ENCODE data around the gene AMZ1.
"Not testable (repeated sequence)": the region's sequence is repeated elsewhere in the genome, so short reads cannot be mapped to it uniquely, and the experiment has no call there.

The AMZ1 gene

GRCh38 chr7:2726316-2727018 lies 38.5 kb downstream of the AMZ1 start:
- peaks cover 11% of the 10 kb centered on the region for H3K36me3 ChIP-seq (ENCODE audit: control insufficient read depth, insufficient read depth, low read length)
- H3K9me3 ChIP-seq (ENCODE audit: control insufficient read depth, low read length) = no peaks in the 10 kb centered on the region
- no peak overlapping the region for H3K4me3 ChIP-seq (ENCODE audit: insufficient read depth, low read depth, low read length, poor library complexity, severe bottlenecking)
- no peak for DNase-seq
- no peaks in the 10 kb centered on the region for H3K27me3 ChIP-seq (replicated peaks; ENCODE audit: control insufficient read depth, insufficient read depth, low read length, poor library complexity, severe bottlenecking)
- no peaks in the 10 kb centered on the region for H3K4me1 ChIP-seq (ENCODE audit: control insufficient read depth, insufficient read depth, low read length, poor library complexity, severe bottlenecking)
- H3K27ac ChIP-seq (ENCODE audit: insufficient read depth, low read length, poor library complexity, severe bottlenecking) = no peak overlapping the region

DNA sequence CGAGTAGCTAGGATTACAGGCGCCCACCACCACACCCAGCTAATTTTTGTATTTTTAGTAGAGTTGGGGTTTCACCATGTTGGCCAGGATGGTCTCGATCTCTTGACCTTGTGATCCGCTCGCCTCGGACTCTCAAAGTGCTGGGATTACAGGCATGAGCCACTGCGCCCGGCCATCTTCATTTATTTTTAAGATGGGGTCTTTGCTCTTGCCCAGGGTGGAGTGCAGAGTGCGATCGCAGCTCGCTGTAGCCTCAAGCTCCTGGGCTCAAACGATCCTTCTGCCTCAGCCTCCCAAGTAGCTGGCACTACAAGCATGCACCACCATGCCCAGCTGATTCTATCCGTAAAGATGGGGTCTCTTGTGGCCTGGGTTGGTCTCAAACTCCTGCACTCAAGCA lies 39.2 kb downstream of the AMZ1 start:
- DNase-seq; H3K4me3 ChIP-seq (ENCODE audit: insufficient read depth, low read depth, low read length, poor library complexity, severe bottlenecking); H3K27ac ChIP-seq (ENCODE audit: insufficient read depth, low read length, poor library complexity, severe bottlenecking); H3K27me3 ChIP-seq (replicated peaks; ENCODE audit: control insufficient read depth, insufficient read depth, low read length, poor library complexity, severe bottlenecking); H3K9me3 ChIP-seq (ENCODE audit: control insufficient read depth, low read length); H3K4me1 ChIP-seq (ENCODE audit: control insufficient read depth, insufficient read depth, low read length, poor library complexity, severe bottlenecking): not testable (repeated sequence)
- H3K36me3 ChIP-seq (ENCODE audit: control insufficient read depth, insufficient read depth, low read length) = peaks cover 12% of the 10 kb centered on the region

DNA sequence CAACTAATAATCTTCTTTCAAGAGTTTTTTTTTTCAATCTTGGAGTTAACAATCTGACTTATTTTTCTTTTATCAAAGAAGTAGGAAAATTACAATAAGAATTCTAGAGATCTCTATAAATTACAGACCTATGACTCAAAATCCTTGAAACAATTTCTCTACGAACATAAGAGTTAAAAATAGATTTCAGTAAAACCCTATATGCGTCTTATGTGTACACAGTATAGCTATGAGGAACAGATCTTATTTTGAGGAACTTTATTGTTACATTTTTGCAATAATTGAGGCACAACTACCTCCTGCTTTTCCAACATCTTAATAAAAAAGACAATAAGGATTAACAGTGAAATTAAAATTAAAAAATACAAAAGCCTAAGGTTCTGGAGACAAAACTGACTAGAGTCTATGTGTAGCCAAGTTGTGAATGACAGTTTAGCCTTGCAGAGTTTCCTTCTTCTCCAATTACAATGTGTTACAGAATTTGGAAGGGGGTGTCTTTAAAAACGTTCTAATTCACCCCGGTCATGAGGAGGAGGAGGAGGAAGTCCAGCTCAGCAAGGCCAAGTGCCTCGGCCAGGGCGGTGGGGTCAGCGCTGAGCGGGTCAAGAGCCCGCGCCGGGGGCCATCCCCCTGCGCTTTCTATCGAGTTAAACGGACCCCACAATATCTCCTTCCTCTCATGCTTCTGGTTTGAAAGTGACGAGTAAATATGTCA lies 40.5 kb downstream of the AMZ1 start:
- peaks cover 12% of the 10 kb centered on the region for H3K36me3 ChIP-seq (ENCODE audit: control insufficient read depth, insufficient read depth, low read length)
- H3K9me3 ChIP-seq (ENCODE audit: control insufficient read depth, low read length) = no peaks in the 10 kb centered on the region
- no peak overlapping the region for H3K4me3 ChIP-seq (ENCODE audit: insufficient read depth, low read depth, low read length, poor library complexity, severe bottlenecking)
- no peak for DNase-seq
- no peaks in the 10 kb centered on the region for H3K27me3 ChIP-seq (replicated peaks; ENCODE audit: control insufficient read depth, insufficient read depth, low read length, poor library complexity, severe bottlenecking)
- no peak overlapping the region for H3K27ac ChIP-seq (ENCODE audit: insufficient read depth, low read length, poor library complexity, severe bottlenecking)
- H3K4me1 ChIP-seq (ENCODE audit: control insufficient read depth, insufficient read depth, low read length, poor library complexity, severe bottlenecking) = no peaks in the 10 kb centered on the region

DNA sequence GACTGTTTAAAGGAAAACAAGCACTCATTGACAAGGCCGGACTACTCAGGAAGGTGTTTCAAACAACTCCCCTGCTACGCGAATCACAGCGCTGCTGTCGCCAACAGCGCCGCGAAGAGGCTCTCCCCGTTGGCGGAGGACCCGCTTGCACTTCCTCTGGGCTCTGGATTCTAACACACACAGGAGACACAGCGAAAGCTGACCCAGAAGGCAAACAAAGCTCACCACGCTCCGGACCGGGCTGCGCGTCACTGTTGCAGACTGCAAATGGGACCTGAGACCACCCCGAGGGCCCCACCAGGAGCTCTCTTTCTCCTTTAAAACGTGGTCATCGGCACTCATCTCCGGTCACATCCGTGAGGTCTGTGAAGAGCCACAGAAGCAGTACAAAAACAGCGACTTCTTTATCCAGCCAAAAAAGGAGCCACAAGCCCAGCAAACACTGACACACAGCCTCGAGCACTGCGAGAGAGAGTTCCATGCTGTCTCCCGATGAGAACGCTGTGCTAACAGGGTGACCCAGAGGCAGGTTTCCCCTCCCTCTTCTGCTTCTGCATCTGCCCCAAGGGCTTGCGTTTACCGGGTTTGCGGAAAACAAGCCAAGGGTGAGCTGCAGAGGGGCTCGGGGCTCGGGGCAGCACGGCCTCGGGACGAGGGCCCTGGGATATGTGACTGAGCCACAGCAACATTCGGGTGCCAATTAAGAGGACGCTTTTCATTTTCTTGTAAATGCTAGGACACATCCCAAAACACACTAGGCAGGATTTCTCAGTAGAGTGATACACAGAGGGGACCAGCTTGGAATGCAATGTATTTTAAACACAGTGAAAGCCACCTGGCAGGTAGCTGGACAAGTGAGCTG lies 41.3 kb downstream of the AMZ1 start:
- H3K27me3 ChIP-seq (replicated peaks; ENCODE audit: control insufficient read depth, insufficient read depth, low read length, poor library complexity, severe bottlenecking) = no peaks in the 10 kb centered on the region
- H3K9me3 ChIP-seq (ENCODE audit: control insufficient read depth, low read length) = no peaks in the 10 kb centered on the region
- H3K4me1 ChIP-seq (ENCODE audit: control insufficient read depth, insufficient read depth, low read length, poor library complexity, severe bottlenecking) = no peaks in the 10 kb centered on the region
- DNase-seq = no peak
- H3K27ac ChIP-seq (ENCODE audit: insufficient read depth, low read length, poor library complexity, severe bottlenecking) = no peak overlapping the region
- H3K36me3 ChIP-seq (ENCODE audit: control insufficient read depth, insufficient read depth, low read length) = peaks cover 12% of the 10 kb centered on the region
- no peak overlapping the region for H3K4me3 ChIP-seq (ENCODE audit: insufficient read depth, low read depth, low read length, poor library complexity, severe bottlenecking)

- no peaks in the 10 kb centered on the region for H3K27me3 ChIP-seq (replicated peaks; ENCODE audit: control insufficient read depth, insufficient read depth, low read length, poor library complexity, severe bottlenecking)
- H3K36me3 ChIP-seq (ENCODE audit: control insufficient read depth, insufficient read depth, low read length) = peaks cover 12% of the 10 kb centered on the region
- H3K9me3 ChIP-seq (ENCODE audit: control insufficient read depth, low read length) = no peaks in the 10 kb centered on the region
- no peaks in the 10 kb centered on the region for H3K4me1 ChIP-seq (ENCODE audit: control insufficient read depth, insufficient read depth, low read length, poor library complexity, severe bottlenecking)
- H3K4me3 ChIP-seq (ENCODE audit: insufficient read depth, low read depth, low read length, poor library complexity, severe bottlenecking) = no peak overlapping the region
- H3K27ac ChIP-seq (ENCODE audit: insufficient read depth, low read length, poor library complexity, severe bottlenecking) = no peak overlapping the region
- no peak for DNase-seq
Observed at GRCh38 chr7:2729893-2730716, 42.1 kb downstream of the AMZ1 start.

DNA sequence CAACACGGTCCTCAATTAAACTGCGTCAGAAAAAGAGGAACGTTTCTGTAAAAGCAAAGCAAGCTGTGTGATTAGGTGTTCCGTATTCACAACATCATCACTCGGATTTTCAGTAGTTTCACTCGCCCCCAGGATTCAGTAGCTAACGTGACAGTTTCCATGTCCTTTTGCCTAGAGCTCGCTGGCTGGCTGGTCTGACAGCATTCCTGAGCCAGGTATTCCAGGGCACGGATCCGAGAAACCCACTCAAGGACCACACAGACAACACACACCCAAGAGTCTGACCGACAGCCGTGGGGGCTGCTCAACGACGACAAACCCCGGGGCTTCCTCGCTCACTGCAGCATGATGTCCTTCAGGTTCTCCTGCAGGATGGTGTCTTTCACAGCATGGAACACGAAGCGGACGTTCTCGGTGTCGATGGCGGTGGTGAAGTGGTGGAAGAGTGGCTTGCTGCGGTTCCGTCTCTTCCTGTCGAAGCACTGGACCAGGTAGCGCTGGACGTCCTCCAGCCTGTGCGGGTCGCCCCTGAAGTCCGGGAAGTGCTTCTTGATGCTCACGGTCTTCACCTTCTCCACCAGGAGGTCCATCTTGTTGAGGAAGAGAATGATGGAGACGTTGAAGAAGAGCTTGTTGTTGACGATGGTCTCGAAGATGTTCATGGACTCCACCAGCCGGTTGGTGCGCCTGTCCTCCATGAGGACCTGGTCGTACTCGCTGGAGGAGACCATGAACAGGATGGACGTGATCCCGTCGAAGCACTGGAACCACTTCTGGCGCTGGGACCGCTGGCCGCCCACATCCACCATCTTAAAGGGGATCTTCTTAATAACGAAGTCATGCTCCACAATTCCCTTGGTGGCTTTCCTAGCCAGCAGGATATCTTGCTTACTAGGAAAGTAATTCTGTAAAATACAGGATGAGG lies 43.1 kb downstream of the AMZ1 start:
- DNase-seq = no peak
- no peaks in the 10 kb centered on the region for H3K4me1 ChIP-seq (ENCODE audit: control insufficient read depth, insufficient read depth, low read length, poor library complexity, severe bottlenecking)

GRCh38 chr7:2732388-2732787 lies 44.4 kb downstream of the AMZ1 start:
- Histone ChIP-seq H3K36me3 (ENCODE audit: control insufficient read depth, insufficient read depth, low read length) (peaks cover 10% of the 10 kb centered on the region), H3K4me1 (ENCODE audit: control insufficient read depth, insufficient read depth, low read length, poor library complexity, severe bottlenecking) (no peaks in the 10 kb centered on the region), H3K9me3 (ENCODE audit: control insufficient read depth, low read length) (no peaks in the 10 kb centered on the region), H3K4me3 (ENCODE audit: insufficient read depth, low read depth, low read length, poor library complexity, severe bottlenecking) (no peak overlapping the region), H3K27me3 (replicated peaks; ENCODE audit: control insufficient read depth, insufficient read depth, low read length, poor library complexity, severe bottlenecking) (no peaks in the 10 kb centered on the region), H3K27ac (ENCODE audit: insufficient read depth, low read length, poor library complexity, severe bottlenecking) (no peak overlapping the region)
- DNase-seq = no peak

More for the DNA sequence above, 43.1 kb downstream of the AMZ1 start:
- peaks cover 12% of the 10 kb centered on the region for H3K36me3 ChIP-seq (ENCODE audit: control insufficient read depth, insufficient read depth, low read length)
- no peak overlapping the region for H3K27ac ChIP-seq (ENCODE audit: insufficient read depth, low read length, poor library complexity, severe bottlenecking)
- H3K9me3 ChIP-seq (ENCODE audit: control insufficient read depth, low read length) = no peaks in the 10 kb centered on the region
- no peaks in the 10 kb centered on the region for H3K27me3 ChIP-seq (replicated peaks; ENCODE audit: control insufficient read depth, insufficient read depth, low read length, poor library complexity, severe bottlenecking)
- H3K4me3 ChIP-seq (ENCODE audit: insufficient read depth, low read depth, low read length, poor library complexity, severe bottlenecking) = no peak overlapping the region

- no peak for DNase-seq
- peaks cover 10% of the 10 kb centered on the region for H3K36me3 ChIP-seq (ENCODE audit: control insufficient read depth, insufficient read depth, low read length)
- H3K9me3 ChIP-seq (ENCODE audit: control insufficient read depth, low read length) = no peaks in the 10 kb centered on the region
- H3K4me1 ChIP-seq (ENCODE audit: control insufficient read depth, insufficient read depth, low read length, poor library complexity, severe bottlenecking) = no peaks in the 10 kb centered on the region
- H3K4me3 ChIP-seq (ENCODE audit: insufficient read depth, low read depth, low read length, poor library complexity, severe bottlenecking) = no peak overlapping the region
- no peaks in the 10 kb centered on the region for H3K27me3 ChIP-seq (replicated peaks; ENCODE audit: control insufficient read depth, insufficient read depth, low read length, poor library complexity, severe bottlenecking)
- H3K27ac ChIP-seq (ENCODE audit: insufficient read depth, low read length, poor library complexity, severe bottlenecking) = no peak overlapping the region
Observed at GRCh38 chr7:2732959-2733584, 45.1 kb downstream of the AMZ1 start.
